GM12878 (cell line): Measurements from ENCODE around the gene ZNF532. TPM values are rescaled to one million over a fixed set of nuclear protein-coding genes. Genes with fewer than 3 reads are reported as not detected.

Experiments used
- ATAC-seq: fragments of 200-7000 bp; cut with Tn5 transposase; 3 replicates; pipeline ENCODE4 v1.9.1; 2020; ENCODE audit warnings: mild to moderate bottlenecking, moderate library complexity
- BruUV-seq: library from RNA; stranded (reverse); fragments of 400-500 nt; replicated peaks from 2 replicates; lab custom pipeline; 2021; lab: Mats Ljungman, UMichigan
- CTCF ChIA-PET: fragments of 300-600 bp; sonication (Branson Sonifier 250); formaldehyde crosslinking; extraction: SDS; loops from one replicate; lab custom pipeline; 2021; ENCODE audit warnings: inconsistent platforms; lab: Yijun Ruan, JAX
- POLR2A ChIA-PET: fragments of 350-600 bp; formaldehyde crosslinking; extraction: SDS; loops from one replicate; lab custom pipeline; 2021; ENCODE audit warnings: inconsistent platforms; lab: Charles Lee
- RAD21 ChIA-PET: fragments of 300-600 bp; sonication (Branson Sonifier 250); formaldehyde crosslinking; loops from one replicate; lab custom pipeline; 2023; ENCODE audit warnings: antibody characterized with exemption; ENCODE audit not compliant: unreplicated experiment; lab: Charles Lee
- SMC1A ChIA-PET: fragments of 300-600 bp; sonication (Branson Sonifier 250); formaldehyde crosslinking; loops from one replicate; lab custom pipeline; 2023; ENCODE audit not compliant: unreplicated experiment, uncharacterized antibody; lab: Charles Lee
- DNase-seq: peaks from one replicate; pipeline ENCODE4 v3.0.0-alpha.2; 2011; ENCODE audit warnings: low read depth, low spot score
- FAIRE-seq: peaks from 3 replicates; lab custom pipeline; 2011; peaks lifted over from hg19 to GRCh38; lab: Jason Lieb, UNC
- H2AFZ ChIP-seq: 2 replicates; pipeline ENCODE4 v1.6.0; 2011; ENCODE audit warnings: low read depth, low read length, control low read depth; ENCODE audit not compliant: control insufficient read depth
- H3K27ac ChIP-seq: 2 replicates; pipeline ENCODE4 v1.5.1; 2011; ENCODE audit warnings: control low read depth; ENCODE audit not compliant: control insufficient read depth, insufficient read depth
- H3K27me3 ChIP-seq, 2 experiments: replicated peaks in 1 of 2; 2 replicates each; pipeline versions ENCODE4 v1.6.0 to v1.6.1; 2011; ENCODE audit warnings: low read length in 1 of 2; ENCODE audit not compliant: control insufficient read depth in 2 of 2, insufficient read depth in 2 of 2
- H3K36me3 ChIP-seq, 2 experiments: 2 replicates each; pipeline ENCODE4 v1.5.1; 2011; ENCODE audit warnings: low read length in 1 of 2; ENCODE audit not compliant: control insufficient read depth in 2 of 2, insufficient read depth in 2 of 2
- H3K4me1 ChIP-seq: 2 replicates; pipeline ENCODE4 v1.6.1; 2011; ENCODE audit warnings: mild to moderate bottlenecking, low read length, moderate library complexity, mixed read lengths; ENCODE audit not compliant: control insufficient read depth, insufficient read depth
- H3K4me2 ChIP-seq: 2 replicates; pipeline ENCODE4 v1.6.0; 2011; ENCODE audit warnings: control low read depth; ENCODE audit not compliant: control insufficient read depth, insufficient read depth
- H3K4me3 ChIP-seq: fragments of 200-600 bp; sonication (generic); 2 replicates; pipeline ENCODE4 v1.5.1; 2016
- H3K79me2 ChIP-seq: 2 replicates; pipeline ENCODE4 v1.6.0; 2011; ENCODE audit warnings: low read length; ENCODE audit not compliant: control insufficient read depth, insufficient read depth
- H3K9ac ChIP-seq: 2 replicates; pipeline ENCODE4 v1.8.0; 2011; ENCODE audit warnings: low read length, control low read depth, mixed read lengths; ENCODE audit not compliant: control insufficient read depth, insufficient read depth
- H3K9me3 ChIP-seq: replicated peaks from 3 replicates; pipeline ENCODE4 v1.5.1; 2011; ENCODE audit warnings: mild to moderate bottlenecking, low read length; ENCODE audit not compliant: control insufficient read depth, insufficient read depth
- H4K20me1 ChIP-seq: 2 replicates; pipeline ENCODE4 v1.6.0; 2011; ENCODE audit not compliant: control insufficient read depth, insufficient read depth
- ATF7 ChIP-seq: fragments of 450-650 bp; IDR thresholded peaks from 2 replicates; pipeline ENCODE4 v1.6.1; 2016; ENCODE audit warnings: low read depth, mild to moderate bottlenecking
- BACH1 ChIP-seq: fragments of 450-650 bp; IDR thresholded peaks from 2 replicates; pipeline ENCODE4 v1.6.1; 2017; ENCODE audit warnings: mild to moderate bottlenecking, borderline replicate concordance
- CBX3 ChIP-seq: fragments of 200-600 bp; sonication (generic); IDR thresholded peaks from 2 replicates; pipeline ENCODE4 v1.6.1; 2016; ENCODE audit warnings: low read depth, borderline replicate concordance
- CTCF ChIP-seq, 3 experiments: IDR thresholded peaks in 2 of 3; conservative IDR thresholded peaks in 1 of 3; 2 replicates each; pipeline ENCODE4 v1.5.1; 2011; ENCODE audit warnings: low read depth in 3 of 3, low read length in 3 of 3, mild to moderate bottlenecking in 3 of 3, control low read depth in 2 of 3, moderate library complexity in 2 of 3, inconsistent platforms in 1 of 3, mixed read lengths in 1 of 3; ENCODE audit not compliant: control insufficient read depth in 2 of 3, insufficient read depth in 1 of 3; ENCODE audit errors: extremely low read depth in 1 of 3
- EGR1 ChIP-seq, 2 experiments: IDR thresholded peaks; 1 replicate in 1 of 2; 2 replicates in 1 of 2; pipeline ENCODE4 v1.6.1; 2011 to 2012; ENCODE audit warnings: low read depth in 2 of 2, low read length in 2 of 2, borderline replicate concordance in 1 of 2, mild to moderate bottlenecking in 1 of 2, moderate library complexity in 1 of 2
- ELK1 ChIP-seq: IDR thresholded peaks from 2 replicates; pipeline ENCODE4 v1.6.1; 2012; ENCODE audit warnings: low read depth, low read length, improper control_type of control experiment
- EZH2 ChIP-seq: IDR thresholded peaks from 2 replicates; pipeline ENCODE4 v1.6.1; 2012; ENCODE audit warnings: low read depth, mild to moderate bottlenecking, control low read depth, inconsistent platforms, low read length, borderline replicate concordance; ENCODE audit not compliant: control insufficient read depth
- MXI1 ChIP-seq: fragments of 150-350 bp; IDR thresholded peaks from 2 replicates; pipeline ENCODE4 v1.6.1; 2011; ENCODE audit warnings: low read depth, mild to moderate bottlenecking, inconsistent platforms, low read length, improper control_type of control experiment
- NFIC ChIP-seq: IDR thresholded peaks from 2 replicates; pipeline ENCODE4 v1.6.1; 2012; ENCODE audit warnings: low read depth, mild to moderate bottlenecking, inconsistent platforms, low read length, moderate library complexity
- SREBF2 ChIP-seq: IDR thresholded peaks from 2 replicates; pipeline ENCODE4 v1.6.1; 2012; ENCODE audit warnings: mild to moderate bottlenecking, low read length
- TCF12 ChIP-seq: IDR thresholded peaks from 2 replicates; pipeline ENCODE4 v1.6.1; 2011; ENCODE audit warnings: low read depth, mild to moderate bottlenecking, low read length
- ZBTB33 ChIP-seq: fragments of 450-650 bp; IDR thresholded peaks from 2 replicates; pipeline ENCODE4 v1.6.1; 2017; ENCODE audit warnings: mild to moderate bottlenecking
- WGBS: methylation state at CpG from one replicate; pipeline ENCODE4 v1.1.6; 2016; ENCODE audit warnings: low lambda C conversion rate; ENCODE audit not compliant: insufficient replicate concordance, insufficient coverage; ENCODE audit errors: missing lambda C conversion rate; 5-methylcytosine and 5-hydroxymethylcytosine counted together
- in situ Hi-C: fragments of 300-500 bp; cut with MboI; formaldehyde crosslinking; loops from 9 replicates; pipeline ENCODE4 v1.14.3; 2018; ENCODE audit warnings: mixed read lengths
- intact Hi-C: fragments of 100-400 bp; cut with micrococcal nuclease; formaldehyde crosslinking; loops from one replicate; pipeline ENCODE4 v1.14.2; 2022; ENCODE audit not compliant: unreplicated experiment
- polyA plus RNA-seq, 11 experiments: library from polyadenylated mRNA; depleted of rRNA in 4 of 11; unstranded in 6 of 11; stranded (reverse) in 5 of 11; fragments of >200 nt; fragmentation: Nextera tagmentation in 4 of 11; fragmentation: Illumina TruSeq in 1 of 11; extraction: Ambion mirVana in 4 of 11; extraction: Trizol in 1 of 11; gene quantifications; 1 replicate in 1 of 11; 2 replicates in 10 of 11; pipeline versions ENCODE4 v1.2.1 to v1.2.3, GENCODE V29; 2011 to 2016; ENCODE audit warnings: inconsistent platforms in 2 of 11, missing spikeins in 2 of 11, low read depth in 1 of 11
- total RNA-seq, 4 experiments: library from RNA; depleted of rRNA in 3 of 4; stranded (reverse); fragments of >200 nt in 3 of 4; fragmentation: Illumina TruSeq in 1 of 4; extraction: Trizol in 1 of 4; gene quantifications; 2 replicates each; pipeline versions ENCODE4 v1.2.1 to v1.2.3, GENCODE V29; 2013 to 2021

The ZNF532 gene
- total and polyA plus RNA-seq, 10 of the 15 experiments (the other 5 are each of a cell fraction or from before 2014, with no cell fraction given): 0.44 to 3.4 (median 1.4) TPM

- 39% methylated on average over 3 of the region's 3 CpGs for WGBS
- H3K36me3 ChIP-seq: no peaks in the 10 kb centered on the region
- CTCF ChIA-PET: no interaction called here
- H3K27me3 ChIP-seq: peaks cover 0 to 2% of the 10 kb centered on the region in 2 experiments; a peak in 1 of 4 replicates
- DNase-seq (no peak), FAIRE-seq (no peak), ATAC-seq (no peak)
- RAD21 ChIA-PET: no interaction called here
- intact Hi-C loops: no loop called here
- no peaks in the 10 kb centered on the region; the same call in 1 of the 3 replicates for H3K9me3 ChIP-seq
- no peaks in the 10 kb centered on the region for H4K20me1 ChIP-seq
- POLR2A ChIA-PET: no interaction called here
- H2AFZ ChIP-seq: no peak overlapping the region
- H3K9ac ChIP-seq: no peak overlapping the region
- SMC1A ChIA-PET: interaction anchor here (0.6 kb wide), 1 partner anchor 435 kb away, joined by 4 read pairs; no protein-coding TSS in a partner anchor
- H3K4me1 ChIP-seq: peaks cover 3% of the 10 kb centered on the region
- TF ChIP-seq ELK1 (no peak), SREBF2 (no peak), MXI1 (no peak), EZH2 (no peak), ZBTB33 (no peak), BACH1 (no peak), CTCF (IDR thresholded peaks at IDR 0.05 in 2 of 3, conservative IDR thresholded peaks at IDR 0.05 in 1 of 3; ENCODE audit: control insufficient read depth in 2 of 3, extremely low read depth in 1 of 3, insufficient read depth in 1 of 3, low read depth in 3 of 3, low read length in 3 of 3) (no peak), EGR1 (IDR thresholded peaks at IDR 0.05; ENCODE audit: borderline replicate concordance in 1 of 2, low read depth in 2 of 2, low read length in 2 of 2) (no peak), NFIC (no peak), CBX3 (no peak), TCF12 (no peak), ATF7 (no peak)
- in situ Hi-C loops: no loop called here
- no peak overlapping the region for H3K27ac ChIP-seq
- no TSS peak for BruUV-seq
- no peak overlapping the region for H3K4me3 ChIP-seq
- no peaks in the 10 kb centered on the region for H3K79me2 ChIP-seq
- H3K4me2 ChIP-seq: no peak overlapping the region
These were observed 16.0 kb upstream of the ZNF532 start for GRCh38 chr18:58848685-58849084.
